Thyroid gland (tissue), 4 donors: ENCODE measurements around the gene FKRP.

Source experiments
- POLR2A ChIP-seq, 2 donors: fragments of 450-650 bp; IDR thresholded peaks; one replicate each; pipeline ENCODE4 v1.6.1; 2017; ENCODE audit warnings: antibody characterized with exemption in 2 of 2, mild to moderate bottlenecking in 2 of 2, moderate library complexity in 1 of 2
- TF ChIP-seq, protein P1 (sequence below), 6 experiments: fragments of 200-600 bp in 3 of 6; fragments of 450-650 bp in 3 of 6; sonication (generic) in 3 of 6; IDR thresholded peaks; one replicate each; pipeline ENCODE4 v1.5.1; 2016 to 2019; ENCODE audit warnings: antibody characterized with exemption in 6 of 6, mild to moderate bottlenecking in 2 of 6, inconsistent platforms in 1 of 6, moderate library complexity in 1 of 6

DNA sequence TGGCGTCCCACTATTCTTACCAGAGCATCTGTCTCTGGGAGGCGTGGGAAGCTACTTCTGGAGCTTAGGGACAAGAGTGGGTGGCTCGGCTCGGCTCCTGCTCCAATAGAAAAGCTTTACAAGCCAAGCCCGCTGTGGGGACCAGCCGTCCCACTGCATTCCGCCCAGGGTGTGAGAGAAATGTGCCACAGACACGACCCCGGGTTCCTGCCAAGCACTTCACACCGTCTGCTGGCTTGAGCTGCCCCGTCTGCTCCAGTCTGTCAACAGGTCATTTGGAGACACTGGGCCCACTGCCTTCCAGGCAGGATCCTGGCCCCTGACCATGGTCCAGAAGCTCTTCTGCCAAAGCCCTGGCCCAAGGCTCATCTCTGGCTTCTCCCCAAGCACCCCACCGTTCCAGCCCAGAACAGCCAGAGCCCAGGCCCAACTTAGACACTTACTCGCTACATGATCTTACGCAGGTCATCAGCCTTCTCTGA is 6.5 kb upstream of the FKRP start:
- TF ChIP-seq, protein P1, sequence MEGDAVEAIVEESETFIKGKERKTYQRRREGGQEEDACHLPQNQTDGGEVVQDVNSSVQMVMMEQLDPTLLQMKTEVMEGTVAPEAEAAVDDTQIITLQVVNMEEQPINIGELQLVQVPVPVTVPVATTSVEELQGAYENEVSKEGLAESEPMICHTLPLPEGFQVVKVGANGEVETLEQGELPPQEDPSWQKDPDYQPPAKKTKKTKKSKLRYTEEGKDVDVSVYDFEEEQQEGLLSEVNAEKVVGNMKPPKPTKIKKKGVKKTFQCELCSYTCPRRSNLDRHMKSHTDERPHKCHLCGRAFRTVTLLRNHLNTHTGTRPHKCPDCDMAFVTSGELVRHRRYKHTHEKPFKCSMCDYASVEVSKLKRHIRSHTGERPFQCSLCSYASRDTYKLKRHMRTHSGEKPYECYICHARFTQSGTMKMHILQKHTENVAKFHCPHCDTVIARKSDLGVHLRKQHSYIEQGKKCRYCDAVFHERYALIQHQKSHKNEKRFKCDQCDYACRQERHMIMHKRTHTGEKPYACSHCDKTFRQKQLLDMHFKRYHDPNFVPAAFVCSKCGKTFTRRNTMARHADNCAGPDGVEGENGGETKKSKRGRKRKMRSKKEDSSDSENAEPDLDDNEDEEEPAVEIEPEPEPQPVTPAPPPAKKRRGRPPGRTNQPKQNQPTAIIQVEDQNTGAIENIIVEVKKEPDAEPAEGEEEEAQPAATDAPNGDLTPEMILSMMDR (IDR thresholded peaks at IDR 0.05): no peak
- TF ChIP-seq POLR2A (IDR thresholded peaks at IDR 0.05): no peak
